Measurements from ENCODE around the gene HOXC9. TPM values are rescaled to one million over a fixed set of nuclear protein-coding genes. Genes with fewer than 3 reads are reported as not detected.

The HOXC9 gene
- polyA plus RNA-seq, 1 of the 3 experiments (the other 2 are of a cell fraction), result 1.9 TPM

DNA sequence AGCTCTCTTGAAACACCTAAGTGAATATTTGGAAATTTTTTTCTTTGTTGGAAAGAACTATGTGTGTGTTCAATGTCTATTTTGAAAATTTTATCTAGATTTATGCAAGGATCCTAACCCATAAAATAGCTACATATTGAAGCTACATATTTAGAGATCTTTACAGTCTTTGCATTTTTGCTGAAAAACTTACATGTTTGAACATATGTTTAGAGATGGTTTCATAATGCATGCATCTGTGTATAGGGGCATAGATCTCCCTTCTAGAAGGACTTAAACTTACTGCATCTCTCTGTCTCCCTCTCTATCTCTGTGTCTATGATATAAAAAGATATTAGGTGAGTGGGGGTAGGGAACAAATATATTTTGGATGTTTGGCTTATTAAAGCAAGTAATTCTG lies 45.4 kb downstream of the HOXC9 start:
- Histone ChIP-seq H4K20me1 (ENCODE audit: insufficient read depth) (no peaks in the 10 kb centered on the region), H3K36me3 (replicated peaks in 1 of 2; ENCODE audit: control insufficient read depth in 1 of 2, insufficient read depth in 2 of 2, low read length in 1 of 2) (no peaks in the 10 kb centered on the region), H3K4me2 (no peak overlapping the region), H3K9ac (no peak overlapping the region), H3F3A (replicated peaks; ENCODE audit: insufficient read depth) (no peaks in the 10 kb centered on the region), H3K4me3 (ENCODE audit: low read depth in 2 of 2, low read length in 1 of 2) (no peak overlapping the region), H3K79me2 (ENCODE audit: insufficient read depth) (no peaks in the 10 kb centered on the region), H2AFZ (ENCODE audit: low read depth) (no peak overlapping the region), H3K9me3 (no peaks in the 10 kb centered on the region), H3K9me2 (no peaks in the 10 kb centered on the region), H3K27ac (ENCODE audit: low read depth in 2 of 2, low read length in 1 of 2) (no peak overlapping the region), H3K27me3 (ENCODE audit: insufficient read depth) (no peaks in the 10 kb centered on the region), H3K4me1 (ENCODE audit: control insufficient read depth in 1 of 2, insufficient read depth in 2 of 2, low read depth in 1 of 2, low read length in 1 of 2) (no peaks in the 10 kb centered on the region; a peak in 1 of 4 replicates)
- TF ChIP-seq TAF1 (IDR thresholded peaks at IDR 0.05; ENCODE audit: borderline replicate concordance, low read depth, low read length), result no peak
- TF ChIP-seq, protein P1, sequence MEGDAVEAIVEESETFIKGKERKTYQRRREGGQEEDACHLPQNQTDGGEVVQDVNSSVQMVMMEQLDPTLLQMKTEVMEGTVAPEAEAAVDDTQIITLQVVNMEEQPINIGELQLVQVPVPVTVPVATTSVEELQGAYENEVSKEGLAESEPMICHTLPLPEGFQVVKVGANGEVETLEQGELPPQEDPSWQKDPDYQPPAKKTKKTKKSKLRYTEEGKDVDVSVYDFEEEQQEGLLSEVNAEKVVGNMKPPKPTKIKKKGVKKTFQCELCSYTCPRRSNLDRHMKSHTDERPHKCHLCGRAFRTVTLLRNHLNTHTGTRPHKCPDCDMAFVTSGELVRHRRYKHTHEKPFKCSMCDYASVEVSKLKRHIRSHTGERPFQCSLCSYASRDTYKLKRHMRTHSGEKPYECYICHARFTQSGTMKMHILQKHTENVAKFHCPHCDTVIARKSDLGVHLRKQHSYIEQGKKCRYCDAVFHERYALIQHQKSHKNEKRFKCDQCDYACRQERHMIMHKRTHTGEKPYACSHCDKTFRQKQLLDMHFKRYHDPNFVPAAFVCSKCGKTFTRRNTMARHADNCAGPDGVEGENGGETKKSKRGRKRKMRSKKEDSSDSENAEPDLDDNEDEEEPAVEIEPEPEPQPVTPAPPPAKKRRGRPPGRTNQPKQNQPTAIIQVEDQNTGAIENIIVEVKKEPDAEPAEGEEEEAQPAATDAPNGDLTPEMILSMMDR (IDR thresholded peaks at IDR 0.05), result no peak
- TF ChIP-seq TEAD4 (IDR thresholded peaks at IDR 0.05; ENCODE audit: borderline replicate concordance, insufficient read depth), result no peak
- no peak for TF ChIP-seq RFX5 (IDR thresholded peaks at IDR 0.05; ENCODE audit: low read length)
- TF ChIP-seq NRF1 (IDR thresholded peaks at IDR 0.05; ENCODE audit: low read depth, low read length), result no peak
- TF ChIP-seq, protein P2, sequence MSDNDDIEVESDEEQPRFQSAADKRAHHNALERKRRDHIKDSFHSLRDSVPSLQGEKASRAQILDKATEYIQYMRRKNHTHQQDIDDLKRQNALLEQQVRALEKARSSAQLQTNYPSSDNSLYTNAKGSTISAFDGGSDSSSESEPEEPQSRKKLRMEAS (IDR thresholded peaks at IDR 0.05; ENCODE audit: low read depth), result no peak
- TF ChIP-seq, protein P3, sequence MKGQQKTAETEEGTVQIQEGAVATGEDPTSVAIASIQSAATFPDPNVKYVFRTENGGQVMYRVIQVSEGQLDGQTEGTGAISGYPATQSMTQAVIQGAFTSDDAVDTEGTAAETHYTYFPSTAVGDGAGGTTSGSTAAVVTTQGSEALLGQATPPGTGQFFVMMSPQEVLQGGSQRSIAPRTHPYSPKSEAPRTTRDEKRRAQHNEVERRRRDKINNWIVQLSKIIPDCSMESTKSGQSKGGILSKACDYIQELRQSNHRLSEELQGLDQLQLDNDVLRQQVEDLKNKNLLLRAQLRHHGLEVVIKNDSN (IDR thresholded peaks at IDR 0.05; ENCODE audit: borderline replicate concordance, low read depth), result no peak
- TF ChIP-seq POLR2AphosphoS5 (IDR thresholded peaks at IDR 0.05; ENCODE audit: low read depth, low read length), result no peak
- no peak for TF ChIP-seq JUND (IDR thresholded peaks at IDR 0.05)
- no peak for TF ChIP-seq FOXM1 (IDR thresholded peaks at IDR 0.05; ENCODE audit: low read depth)
- no peak for TF ChIP-seq NFIC (IDR thresholded peaks at IDR 0.05; ENCODE audit: borderline replicate concordance)
- no peak for TF ChIP-seq EZH2phosphoT487 (IDR thresholded peaks at IDR 0.05; ENCODE audit: borderline replicate concordance, low read depth)
- no peak for TF ChIP-seq RCOR1 (IDR thresholded peaks at IDR 0.05; ENCODE audit: low read length)
- TF ChIP-seq, protein P4, sequence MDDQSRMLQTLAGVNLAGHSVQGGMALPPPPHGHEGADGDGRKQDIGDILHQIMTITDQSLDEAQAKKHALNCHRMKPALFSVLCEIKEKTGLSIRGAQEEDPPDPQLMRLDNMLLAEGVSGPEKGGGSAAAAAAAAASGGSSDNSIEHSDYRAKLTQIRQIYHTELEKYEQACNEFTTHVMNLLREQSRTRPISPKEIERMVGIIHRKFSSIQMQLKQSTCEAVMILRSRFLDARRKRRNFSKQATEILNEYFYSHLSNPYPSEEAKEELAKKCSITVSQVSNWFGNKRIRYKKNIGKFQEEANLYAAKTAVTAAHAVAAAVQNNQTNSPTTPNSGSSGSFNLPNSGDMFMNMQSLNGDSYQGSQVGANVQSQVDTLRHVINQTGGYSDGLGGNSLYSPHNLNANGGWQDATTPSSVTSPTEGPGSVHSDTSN (IDR thresholded peaks at IDR 0.05), result no peak
- no peak for TF ChIP-seq ELF1 (IDR thresholded peaks at IDR 0.05)
- TF ChIP-seq RXRA (IDR thresholded peaks at IDR 0.05; ENCODE audit: borderline replicate concordance, low read depth), result no peak
- no peak for TF ChIP-seq YY1 (IDR thresholded peaks at IDR 0.05; ENCODE audit: low read depth)
- ChIA-PET POLR2A (interaction anchor here (1.1 kb wide), 1 partner anchor 9 kb away, joined by 4 read pairs; the partner anchor contains the start of gene HOXC4), CTCF (interaction anchor here (1.1 to 2.0 kb wide), 5 partner anchors 12 to 175 kb away, joined by 3 to 15 read pairs (median 3); partner anchors contain the start of gene HOXC5)
- DNase-seq, result no peak

Measured in SK-N-SH (cell line).